Muscle of back (tissue), 11 donors: ENCODE results near the gene GCLC. TPM values are rescaled to one million over a fixed set of nuclear protein-coding genes. Genes with fewer than 3 reads are reported as not detected.
"Not testable (repeated sequence)": the region's sequence is repeated elsewhere in the genome, so short reads cannot be mapped to it uniquely, and the experiment has no call there.

Experiments
- DNase-seq, 3 donors: peaks; one replicate each; pipeline versions ENCODE4 v3.0.0 to v3.0.0-alpha.2; 2013
- polyA plus RNA-seq, 10 donors: library from polyadenylated mRNA; unstranded; fragments of 120-200 nt; gene quantifications; one replicate each; pipeline ENCODE4 v1.2.1, GENCODE V29; 2013; ENCODE audit not compliant: insufficient read length in 10 of 10

GCLC gene
- polyA plus RNA-seq, 10 donors = 6.6 to 12.0 (median 8.5) TPM

GRCh38 chr6:53564401-53565065, 19.6 kb upstream of the GCLC start:
- no peak for DNase-seq

GRCh38 chr6:53556986-53557715, 12.2 kb upstream of the GCLC start:
- no peak for DNase-seq

GRCh38 chr6:53553600-53553999, 8.7 kb upstream of the GCLC start:
- not testable (repeated sequence) for DNase-seq

- DNase-seq = not testable (repeated sequence)
Measured at GRCh38 chr6:53551681-53552080, 6.8 kb upstream of the GCLC start.

- DNase-seq = peak; percentile 95 to 98 (median 98)
Measured at GRCh38 chr6:53547811-53548496, 3.1 kb upstream of the GCLC start.

GRCh38 chr6:53547166-53547810, 2.4 kb upstream of the GCLC start:
- DNase-seq = no peak

- no peak for DNase-seq
Measured at GRCh38 chr6:53546281-53546680, 1.4 kb upstream of the GCLC start.

GRCh38 chr6:53544217-53544469, 758 bp downstream of the GCLC start:
- DNase-seq = no peak

- peak in 2 of 3 donors; percentile 7 to 25 for DNase-seq
Measured at GRCh38 chr6:53543359-53544216, 1.3 kb downstream of the GCLC start.

- DNase-seq = no peak
Measured at GRCh38 chr6:53541900-53542299, 3.0 kb downstream of the GCLC start.

- no peak for DNase-seq
Measured at GRCh38 chr6:53540129-53540692, 4.7 kb downstream of the GCLC start.

GRCh38 chr6:53539561-53539960, 5.3 kb downstream of the GCLC start:
- no peak for DNase-seq

- no peak for DNase-seq
Measured at GRCh38 chr6:53536561-53536960, 8.3 kb downstream of the GCLC start.

- DNase-seq = no peak
Measured at GRCh38 chr6:53532942-53533341, 12.0 kb downstream of the GCLC start.

- DNase-seq = no peak
Measured at GRCh38 chr6:53532061-53532797, 12.7 kb downstream of the GCLC start.

- DNase-seq = no peak
Measured at GRCh38 chr6:53530780-53531386, 14.0 kb downstream of the GCLC start.

- peak in 1 of 3 donors; percentile 23 for DNase-seq
Measured at GRCh38 chr6:53530346-53530745, 14.6 kb downstream of the GCLC start.

GRCh38 chr6:53529324-53530036, 15.4 kb downstream of the GCLC start:
- DNase-seq = no peak

- DNase-seq = no peak
Measured at GRCh38 chr6:53528107-53528506, 16.8 kb downstream of the GCLC start.
